HepG2 (cell line): ENCODE results near the gene SEPHS2. TPM values are rescaled to one million over a fixed set of nuclear protein-coding genes. Genes with fewer than 3 reads are reported as not detected.

Experiments used
- ATF3 ChIP-seq: sonication (generic); formaldehyde crosslinking; IDR thresholded peaks from 2 replicates; pipeline ENCODE4 v1.4.0; 2020; ENCODE audit warnings: missing genetic modification reagents
- CHD2 ChIP-seq: IDR thresholded peaks from 2 replicates; pipeline ENCODE4 v1.6.1; 2011; ENCODE audit warnings: low read depth, low read length, improper control_type of control experiment
- HNRNPLL ChIP-seq: fragments of 200-400 bp; formaldehyde crosslinking; IDR thresholded peaks from 2 replicates; pipeline ENCODE4 v1.6.1; 2017; ENCODE audit warnings: mild to moderate bottlenecking, low read depth, low read length; ENCODE audit not compliant: poor library complexity, severe bottlenecking
- IKZF4 ChIP-seq: sonication (generic); formaldehyde crosslinking; IDR thresholded peaks from 2 replicates; pipeline ENCODE4 v1.5.1; 2020; ENCODE audit warnings: borderline replicate concordance, mild to moderate bottlenecking, low read depth, missing genetic modification reagents; ENCODE audit errors: not compliant biosample characterization
- ISX ChIP-seq: sonication (generic); formaldehyde crosslinking; conservative IDR thresholded peaks from 2 replicates; pipeline ENCODE4 v1.5.0; 2020; ENCODE audit warnings: missing genetic modification reagents
- NCOA2 ChIP-seq: sonication (generic); formaldehyde crosslinking; IDR thresholded peaks from 2 replicates; pipeline ENCODE4 v1.8.0; 2022; ENCODE audit warnings: inconsistent platforms
- PPARG ChIP-seq: conservative IDR thresholded peaks from 2 replicates; pipeline ENCODE4 v1.6.1; 2016; ENCODE audit warnings: missing biosample characterization, missing genetic modification reagents
- PRDM10 ChIP-seq: sonication (generic); formaldehyde crosslinking; IDR thresholded peaks from 2 replicates; pipeline ENCODE4 v1.4.0; 2020; ENCODE audit warnings: low read depth, missing genetic modification reagents
- RBFOX2 ChIP-seq: fragments of 200-400 bp; formaldehyde crosslinking; IDR thresholded peaks from 2 replicates; pipeline ENCODE4 v1.6.1; 2017; ENCODE audit warnings: low read depth, mild to moderate bottlenecking, low read length
- RFXAP ChIP-seq: sonication (generic); formaldehyde crosslinking; IDR thresholded peaks from 2 replicates; pipeline ENCODE4 v1.4.0; 2020; ENCODE audit warnings: missing genetic modification reagents, borderline replicate concordance
- SIX1 ChIP-seq: sonication (generic); formaldehyde crosslinking; IDR thresholded peaks from 2 replicates; pipeline ENCODE4 v1.4.0; 2020; ENCODE audit warnings: missing genetic modification reagents, borderline replicate concordance
- SMAD3 ChIP-seq: sonication (generic); formaldehyde crosslinking; IDR thresholded peaks from 2 replicates; pipeline ENCODE4 v1.4.0; 2020; ENCODE audit warnings: missing genetic modification reagents
- SP2 ChIP-seq: sonication (generic); formaldehyde crosslinking; IDR thresholded peaks from 2 replicates; pipeline ENCODE4 v1.5.1; 2020; ENCODE audit warnings: mild to moderate bottlenecking, missing genetic modification reagents
- TBX2 ChIP-seq: sonication (generic); formaldehyde crosslinking; IDR thresholded peaks from 2 replicates; pipeline ENCODE4 v1.5.0; 2020; ENCODE audit warnings: missing genetic modification reagents, mild to moderate bottlenecking, borderline replicate concordance
- ZBTB10 ChIP-seq: sonication (generic); formaldehyde crosslinking; IDR thresholded peaks from 2 replicates; pipeline ENCODE4 v1.4.0; 2020; ENCODE audit warnings: missing genetic modification reagents, borderline replicate concordance
- ZFP36 ChIP-seq: fragments of 150-350 bp; IDR thresholded peaks from 2 replicates; pipeline ENCODE4 v1.6.1; 2018; ENCODE audit warnings: borderline replicate concordance, low read length, low read depth; ENCODE audit not compliant: partially characterized antibody
- ZKSCAN8 ChIP-seq: IDR thresholded peaks from 2 replicates; pipeline ENCODE4 v1.6.1; 2016; ENCODE audit warnings: borderline replicate concordance, missing genetic modification reagents, missing compliant biosample characterization
- ZNF10 ChIP-seq: sonication (generic); formaldehyde crosslinking; IDR thresholded peaks from 2 replicates; pipeline ENCODE4 v1.4.0; 2020; ENCODE audit warnings: mild to moderate bottlenecking, low read depth, missing genetic modification reagents, borderline replicate concordance
- ZNF20 ChIP-seq: sonication (generic); formaldehyde crosslinking; IDR thresholded peaks from 2 replicates; pipeline ENCODE4 v1.4.0; 2020; ENCODE audit warnings: mild to moderate bottlenecking, moderate library complexity, missing genetic modification reagents
- ZNF564 ChIP-seq: sonication (generic); formaldehyde crosslinking; IDR thresholded peaks from 2 replicates; pipeline ENCODE4 v1.8.1; 2023; ENCODE audit warnings: mild to moderate bottlenecking, missing genetic modification reagents
- ZNF598 ChIP-seq: sonication (generic); formaldehyde crosslinking; IDR thresholded peaks from 2 replicates; pipeline ENCODE4 v1.5.1; 2020; ENCODE audit warnings: mild to moderate bottlenecking, missing genetic modification reagents, borderline replicate concordance
- ZNF629 ChIP-seq: sonication (generic); formaldehyde crosslinking; conservative IDR thresholded peaks from 2 replicates; pipeline ENCODE4 v1.5.0; 2020; ENCODE audit warnings: missing genetic modification reagents
- polyA plus RNA-seq, 8 experiments: library from polyadenylated mRNA; depleted of rRNA in 3 of 8; stranded (reverse) in 7 of 8; unstranded in 1 of 8; fragments of >200 nt; fragmentation: Illumina TruSeq in 4 of 8; extraction: Trizol in 4 of 8; gene quantifications; 2 replicates each; pipeline versions ENCODE4 v1.2.1 to v1.2.3, GENCODE V29; 2011 to 2016; ENCODE audit warnings: low read depth in 4 of 8, missing spikeins in 1 of 8, mixed read lengths in 1 of 8; ENCODE audit not compliant: insufficient read depth in 1 of 8
- total RNA-seq, 5 experiments: library from RNA; depleted of rRNA; stranded (reverse); fragments of >200 nt; fragmentation: Illumina TruSeq; extraction: Trizol; gene quantifications; 2 replicates each; pipeline ENCODE4 v1.2.3, GENCODE V29; 2016; ENCODE audit warnings: low read depth in 1 of 5

The SEPHS2 gene
- total and polyA plus RNA-seq, 2 of the 13 experiments (the other 11 are each of a cell fraction or from before 2014, with no cell fraction given), result 20.7 to 127 TPM

- peak; percentile 40; the same call in 1 of the 2 replicates for TF ChIP-seq NCOA2
- no peak for TF ChIP-seq ISX
- peak; percentile 48; the same call in 1 of the 2 replicates for TF ChIP-seq RFXAP (CRISPR knock-in tag)
- TF ChIP-seq ATF3, result no peak; the same call in 1 of the 2 replicates
- no peak for TF ChIP-seq PRDM10 (CRISPR knock-in tag)
- TF ChIP-seq IKZF4 (CRISPR knock-in tag), result no peak
- TF ChIP-seq CHD2, result peak; percentile 26; the same call in 1 of the 2 replicates
- TF ChIP-seq ZKSCAN8 (CRISPR knock-in tag), result no peak
- TF ChIP-seq HNRNPLL, result peak; percentile 75
- TF ChIP-seq ZNF564 (CRISPR knock-in tag), result peak; percentile 87; the same call in 1 of the 2 replicates
- TF ChIP-seq SP2 (CRISPR knock-in tag), result peak; percentile 57
- no peak for TF ChIP-seq ZNF10 (CRISPR knock-in tag)
- peak; percentile 97 for TF ChIP-seq RBFOX2
- TF ChIP-seq ZNF629 (CRISPR knock-in tag), result no peak
- peak; percentile 97 for TF ChIP-seq TBX2
- TF ChIP-seq PPARG, result 0 out of 2 replicates have a peak, but pooled peaks have one; percentile 43
- TF ChIP-seq ZNF20, result no peak
- TF ChIP-seq ZBTB10, result no peak
- TF ChIP-seq ZFP36, result no peak
- peak; percentile 93; the same call in 1 of the 2 replicates for TF ChIP-seq ZNF598 (CRISPR knock-in tag)
- TF ChIP-seq SIX1, result no peak
- no peak for TF ChIP-seq SMAD3 (CRISPR knock-in tag)
Measured at GRCh38 chr16:30407102-30407803, 38.4 kb downstream of the SEPHS2 start, which contains the start of gene ZNF771 (continued).
